ELR (cell line): ENCODE measurements around the gene RPS17.
"Not testable (repeated sequence)": the region's sequence is repeated elsewhere in the genome, so short reads cannot be mapped to it uniquely, and the experiment has no call there.

Experiments
- DNase-seq: peaks from one replicate; pipeline ENCODE4 v3.0.0-alpha.2; 2015; ENCODE audit warnings: low read depth

Gene RPS17

DNA sequence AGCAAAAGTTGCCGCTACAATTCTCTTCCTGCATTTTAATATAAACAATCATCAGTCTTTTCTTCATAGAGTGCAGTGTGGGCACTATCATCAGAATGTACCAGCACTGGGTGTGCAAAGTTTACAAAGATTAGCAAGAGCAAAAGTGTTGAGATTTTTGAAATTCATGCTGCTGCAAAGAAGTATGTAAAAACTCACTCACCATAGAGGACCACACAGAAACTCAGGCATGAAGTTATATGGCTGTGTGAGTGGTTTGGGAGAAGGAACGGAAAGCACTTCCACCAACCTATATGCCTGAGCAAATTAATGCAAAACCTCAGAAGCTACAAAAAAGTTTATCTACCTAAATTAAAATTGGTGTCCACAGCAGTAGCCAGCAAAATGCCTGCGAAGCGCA lies 32.6 kb downstream of the RPS17 start:
- DNase-seq: not testable (repeated sequence)

DNA sequence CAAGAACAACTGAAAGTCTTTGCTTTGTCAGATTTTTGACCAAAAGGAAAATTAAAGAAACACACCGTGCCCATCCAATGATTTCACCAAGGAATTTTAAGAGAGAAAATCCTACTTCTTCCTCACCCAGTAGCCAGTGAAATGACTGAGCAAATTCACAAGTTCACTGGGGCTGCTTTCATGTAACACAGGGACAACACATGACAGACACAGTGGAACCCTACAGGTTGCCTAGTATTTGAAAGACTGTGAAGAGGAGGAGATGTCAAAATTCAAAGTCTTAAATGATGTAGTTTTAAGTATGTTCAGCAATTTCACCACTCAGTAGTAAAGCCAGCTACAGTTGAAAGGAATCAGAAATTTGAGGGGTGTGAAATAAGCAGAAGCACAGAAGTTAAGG lies 33.2 kb downstream of the RPS17 start:
- not testable (repeated sequence) for DNase-seq

- not testable (repeated sequence) for DNase-seq
Measured at GRCh38 chr15:82505842-82506241, 34.4 kb downstream of the RPS17 start.

DNA sequence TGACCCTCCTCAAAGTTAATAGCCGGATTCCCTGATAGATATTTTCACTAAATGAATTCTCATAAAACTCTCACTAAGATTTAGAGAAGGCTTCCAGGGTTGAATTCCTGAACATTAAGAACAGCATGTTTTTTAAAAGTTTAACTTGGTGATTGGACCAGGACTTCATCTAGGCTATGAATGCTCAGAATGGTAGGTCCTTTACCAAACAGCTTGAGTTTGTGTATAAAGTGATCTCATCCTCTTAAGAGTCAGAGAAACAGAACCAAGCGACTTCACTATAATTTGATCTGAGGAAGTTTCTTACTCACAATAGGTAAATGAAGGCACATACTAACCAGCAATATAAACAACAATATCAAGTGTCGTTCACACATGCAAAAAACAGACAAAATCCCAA lies 36.2 kb downstream of the RPS17 start:
- DNase-seq: not testable (repeated sequence)

DNA sequence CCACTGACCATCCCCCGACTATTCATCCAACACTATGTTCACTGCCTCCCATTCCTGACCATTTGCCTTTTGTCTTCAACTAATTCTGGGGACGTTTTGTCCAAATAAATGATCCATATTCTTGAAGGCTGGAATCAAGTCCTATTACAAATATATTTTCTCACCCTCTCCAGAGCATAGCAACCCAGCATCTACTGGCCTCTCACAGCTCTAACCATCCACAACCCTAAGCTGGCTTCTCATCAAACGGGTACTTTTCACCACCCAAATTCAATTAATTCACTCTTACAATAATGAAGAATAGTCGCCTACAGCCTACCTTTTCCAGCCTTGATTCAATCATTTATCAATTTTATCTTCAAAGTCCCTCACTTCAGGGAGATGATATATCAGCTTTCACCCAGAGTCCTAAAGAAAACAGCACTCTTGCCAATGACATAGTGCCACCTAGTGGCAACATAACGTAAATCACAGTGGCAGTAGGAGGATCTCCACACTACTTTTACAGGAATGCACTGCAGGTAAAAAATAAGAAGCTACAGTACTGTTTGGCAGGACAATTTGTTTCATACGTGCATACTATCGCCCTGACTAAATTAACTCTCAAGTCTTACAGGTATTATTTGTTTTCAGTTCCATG lies 37.4 kb downstream of the RPS17 start:
- not testable (repeated sequence) for DNase-seq

GRCh38 chr15:82500772-82501171 lies 39.5 kb downstream of the RPS17 start:
- not testable (repeated sequence) for DNase-seq

GRCh38 chr15:82497978-82498377 lies 42.3 kb downstream of the RPS17 start:
- not testable (repeated sequence) for DNase-seq

DNA sequence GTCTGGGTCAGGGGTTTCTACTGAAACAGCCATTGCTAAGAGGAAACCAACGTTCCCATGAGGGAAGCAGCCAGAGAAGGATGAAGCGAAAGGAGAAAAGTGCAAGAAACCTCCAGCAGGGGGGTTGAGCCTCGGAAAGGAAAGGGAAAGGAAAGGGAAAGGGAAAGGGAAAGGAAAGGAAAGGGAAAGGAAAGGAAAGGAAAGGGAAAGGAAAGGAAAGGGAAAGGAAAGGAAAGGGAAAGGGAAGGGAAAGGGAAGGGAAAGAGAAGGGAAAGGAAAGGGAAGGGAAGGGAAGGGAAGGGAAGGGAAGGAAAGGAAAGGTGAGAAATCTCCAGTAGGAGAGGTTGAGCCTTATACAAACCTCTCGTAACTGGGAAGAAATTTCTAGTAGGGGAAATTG lies 52.0 kb downstream of the RPS17 start:
- not testable (repeated sequence) for DNase-seq

DNA sequence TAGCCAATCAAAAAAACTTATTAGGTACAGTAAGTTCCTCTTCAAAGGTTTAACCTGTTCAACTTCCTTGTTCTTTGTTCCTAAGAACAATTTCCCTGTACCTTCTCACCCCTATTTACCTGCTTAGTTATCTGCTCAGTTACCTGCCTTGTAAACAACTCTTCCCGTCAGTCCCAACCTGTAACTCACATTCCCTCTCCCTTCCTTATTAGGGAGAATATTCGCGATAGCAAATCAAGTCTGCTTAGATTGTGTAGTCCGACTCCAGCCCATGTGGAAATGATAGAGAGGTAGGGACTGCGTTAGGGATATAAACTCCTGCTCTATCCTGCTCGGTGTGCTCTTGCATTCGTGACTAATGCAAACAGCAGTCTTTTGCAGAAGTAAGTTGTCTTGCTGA lies 53.2 kb downstream of the RPS17 start:
- DNase-seq: not testable (repeated sequence)
